ENCODE results near the gene ZFP3.

GRCh38 chr17:5047446-5047845, 30.8 kb upstream of the ZFP3 start:
- TF ChIP-seq ZNF274 (IDR thresholded peaks at IDR 0.05; ENCODE audit: low read depth, low read length) = no peak
- TF ChIP-seq YY1 (IDR thresholded peaks at IDR 0.05; ENCODE audit: insufficient read depth, insufficient read length) = no peak
- TF ChIP-seq SUZ12 (IDR thresholded peaks at IDR 0.05; ENCODE audit: extremely low read depth, insufficient read depth, insufficient read length) = no peak
